NCI-H1092 (cell line): ENCODE data around the gene DNLZ.

Experiments
- DNase-seq: peaks from one replicate; lab custom pipeline; 2025; lab: John Stamatoyannopoulos, UW

The DNLZ gene

GRCh38 chr9:136375096-136375495 is 11.6 kb upstream of the DNLZ start:
- no peak for DNase-seq

- no peak for DNase-seq
Observed at GRCh38 chr9:136374183-136374575, 10.6 kb upstream of the DNLZ start.

GRCh38 chr9:136373300-136374182 is 10.0 kb upstream of the DNLZ start, which contains the start of gene CARD9:
TSS of gene CARD9 (minus strand) at chr9:136373669. CDS start at chr9:136372078, 1,591 bp downstream.
- DNase-seq: no peak

GRCh38 chr9:136372561-136373299 is 9.2 kb upstream of the DNLZ start:
- DNase-seq: no peak

- DNase-seq: no peak
Observed at GRCh38 chr9:136372006-136372405, 8.5 kb upstream of the DNLZ start.

GRCh38 chr9:136371533-136371880 is 8.0 kb upstream of the DNLZ start:
- DNase-seq: no peak

- no peak for DNase-seq
Observed at GRCh38 chr9:136370687-136371532, 7.4 kb upstream of the DNLZ start.

- DNase-seq: no peak
Observed at GRCh38 chr9:136370037-136370436, 6.5 kb upstream of the DNLZ start.

GRCh38 chr9:136368190-136368589 is 4.6 kb upstream of the DNLZ start:
- no peak for DNase-seq

- no peak for DNase-seq
Observed at GRCh38 chr9:136367296-136368145, 4.0 kb upstream of the DNLZ start.

- no peak for DNase-seq
Observed at GRCh38 chr9:136366826-136367225, 3.3 kb upstream of the DNLZ start.

GRCh38 chr9:136365775-136366222 is 2.3 kb upstream of the DNLZ start:
- no peak for DNase-seq

- no peak for DNase-seq
Observed at GRCh38 chr9:136364942-136365774, 1.6 kb upstream of the DNLZ start.

- no peak for DNase-seq
Observed at GRCh38 chr9:136363949-136364748, 605 bp upstream of the DNLZ start.

GRCh38 chr9:136362450-136362784 is 1.1 kb downstream of the DNLZ start:
- no peak for DNase-seq

GRCh38 chr9:136361754-136362449 is 1.6 kb downstream of the DNLZ start:
- DNase-seq: no peak

- no peak for DNase-seq
Observed at GRCh38 chr9:136361047-136361753, 2.3 kb downstream of the DNLZ start.
